DMS 273 (cell line): ENCODE results near the gene LRRN4CL.
A peak's percentile ranks its signal among the peaks of the same experiment; 100 is the strongest.
"Not testable (repeated sequence)": the region's sequence is repeated elsewhere in the genome, so short reads cannot be mapped to it uniquely, and the experiment has no call there.

ENCODE experiments used
- DNase-seq: peaks from one replicate; lab custom pipeline; 2025; ENCODE audit not compliant: unreplicated experiment; lab: John Stamatoyannopoulos, UW

Gene LRRN4CL

GRCh38 chr11:62677156-62677555 lies 12.2 kb downstream of the LRRN4CL start:
- peak; percentile 40 for DNase-seq

DNA sequence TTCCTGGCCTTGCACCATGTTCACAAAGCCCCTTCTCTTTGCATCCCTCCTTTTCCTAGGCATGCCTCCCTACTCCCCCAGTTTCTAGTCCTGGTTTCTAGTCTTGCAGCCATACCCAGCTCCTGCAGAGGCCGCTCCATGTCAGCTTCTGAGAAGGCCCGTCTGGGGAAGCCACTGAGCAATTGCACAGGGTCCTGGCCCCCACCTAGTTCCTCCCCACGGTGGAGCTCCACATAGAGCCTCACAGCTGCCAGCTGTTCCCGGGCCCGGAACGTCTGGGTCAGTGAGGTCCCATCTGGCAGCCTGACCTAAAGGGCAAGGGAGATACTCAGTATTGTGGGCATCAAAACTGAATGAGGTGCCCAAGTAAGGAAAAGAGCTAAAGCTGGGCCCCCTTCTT lies 12.6 kb downstream of the LRRN4CL start:
- DNase-seq, result peak; percentile 64

GRCh38 chr11:62675415-62675814 lies 13.9 kb downstream of the LRRN4CL start:
- not testable (repeated sequence) for DNase-seq

- no peak for DNase-seq
Observed at GRCh38 chr11:62673196-62673525, 16.2 kb downstream of the LRRN4CL start.

DNA sequence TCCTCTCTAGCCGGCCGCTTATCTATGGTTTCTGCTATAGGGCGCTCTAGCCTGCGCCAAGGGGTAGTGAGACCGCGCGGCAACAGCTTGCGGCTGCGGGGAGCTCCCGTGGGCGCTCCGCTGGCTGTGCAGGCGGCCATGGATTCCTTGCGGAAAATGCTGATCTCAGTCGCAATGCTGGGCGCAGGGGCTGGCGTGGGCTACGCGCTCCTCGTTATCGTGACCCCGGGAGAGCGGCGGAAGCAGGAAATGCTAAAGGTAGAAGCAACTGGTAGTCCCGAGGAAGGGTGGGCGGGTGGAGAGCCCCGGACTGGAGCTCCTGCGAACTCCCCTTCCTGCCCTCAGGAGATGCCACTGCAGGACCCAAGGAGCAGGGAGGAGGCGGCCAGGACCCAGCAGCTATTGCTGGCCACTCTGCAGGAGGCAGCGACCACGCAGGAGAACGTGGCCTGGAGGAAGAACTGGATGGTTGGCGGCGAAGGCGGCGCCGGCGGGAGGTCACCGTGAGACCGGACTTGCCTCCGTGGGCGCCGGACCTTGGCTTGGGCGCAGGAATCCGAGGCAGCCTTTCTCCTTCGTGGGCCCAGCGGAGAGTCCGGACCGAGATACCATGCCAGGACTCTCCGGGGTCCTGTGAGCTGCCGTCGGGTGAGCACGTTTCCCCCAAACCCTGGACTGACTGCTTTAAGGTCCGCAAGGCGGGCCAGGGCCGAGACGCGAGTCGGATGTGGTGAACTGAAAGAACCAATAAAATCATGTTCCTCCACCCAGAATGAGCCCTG lies 17.5 kb downstream of the LRRN4CL start, which contains the start of the genes LBHD1 and UQCC3:
Gene LBHD1, minus strand, starts transcription at position 660 of the 782 bp plus-strand sequence. CDS start 2,236 bp downstream, outside the sequence.
Gene UQCC3, plus strand, starts transcription at position 66 of the 782 bp plus-strand sequence. Its CDS starts 73 bp downstream, at position 139.
- DNase-seq, result peak; percentile 90

DNA sequence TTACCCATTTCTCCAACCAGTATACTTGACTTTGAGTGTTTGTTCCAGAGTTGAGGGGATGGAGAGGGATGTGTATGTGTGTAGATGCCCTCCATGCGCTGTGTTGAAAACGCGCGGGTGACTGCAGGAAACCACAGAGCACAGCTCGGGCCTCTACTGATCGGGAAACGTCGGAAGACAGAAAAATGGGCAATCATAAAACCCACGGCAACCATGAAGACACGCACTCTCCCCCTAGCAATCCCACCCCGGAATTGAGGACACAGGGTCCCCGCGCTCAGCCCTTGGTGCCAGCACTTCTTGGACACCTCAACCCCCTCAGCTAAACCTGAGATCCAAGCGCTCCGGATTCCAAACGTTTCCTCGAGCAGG lies 18.1 kb downstream of the LRRN4CL start:
- DNase-seq, result no peak

DNA sequence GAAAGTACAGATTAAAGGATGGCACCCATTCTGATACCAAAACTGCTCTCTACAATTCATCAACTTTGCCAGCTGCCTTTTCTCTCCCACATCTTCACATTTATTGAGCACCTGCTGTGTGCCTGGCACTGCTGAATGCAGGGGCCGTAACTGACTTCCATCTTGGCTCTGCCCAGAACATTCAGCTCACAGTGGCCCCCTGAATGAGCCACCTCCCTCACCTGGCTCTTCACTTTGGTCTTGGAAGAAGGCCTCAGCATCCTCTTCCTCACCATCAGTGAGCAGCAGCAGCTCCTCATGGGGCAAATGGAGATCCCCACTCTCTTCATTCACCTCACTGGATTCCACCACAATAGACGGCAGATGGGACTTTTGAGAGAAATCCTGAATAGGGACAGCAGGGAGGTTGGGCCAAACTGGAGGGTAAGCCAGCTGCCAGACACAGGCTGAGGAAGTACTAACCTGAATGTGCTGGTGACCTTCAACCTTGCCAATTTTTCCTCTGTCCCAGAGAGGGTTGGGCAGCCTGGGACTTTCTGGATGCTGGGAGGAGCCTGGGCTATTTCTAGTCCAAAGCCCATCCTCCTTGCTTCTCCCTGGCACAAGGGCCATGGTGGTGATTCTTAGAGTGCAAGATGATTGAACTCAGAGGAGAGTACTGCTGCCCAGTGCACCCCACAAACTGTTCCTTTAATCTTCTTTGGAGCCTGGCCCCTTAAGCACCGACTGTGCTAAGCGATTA lies 19.7 kb downstream of the LRRN4CL start:
- DNase-seq, result peak; percentile 88

GRCh38 chr11:62667460-62667859 lies 21.9 kb downstream of the LRRN4CL start:
- no peak for DNase-seq

- DNase-seq, result no peak
Observed at GRCh38 chr11:62666259-62666926, 22.9 kb downstream of the LRRN4CL start.

GRCh38 chr11:62665599-62666258 lies 23.6 kb downstream of the LRRN4CL start:
- DNase-seq, result peak; percentile 62

DNA sequence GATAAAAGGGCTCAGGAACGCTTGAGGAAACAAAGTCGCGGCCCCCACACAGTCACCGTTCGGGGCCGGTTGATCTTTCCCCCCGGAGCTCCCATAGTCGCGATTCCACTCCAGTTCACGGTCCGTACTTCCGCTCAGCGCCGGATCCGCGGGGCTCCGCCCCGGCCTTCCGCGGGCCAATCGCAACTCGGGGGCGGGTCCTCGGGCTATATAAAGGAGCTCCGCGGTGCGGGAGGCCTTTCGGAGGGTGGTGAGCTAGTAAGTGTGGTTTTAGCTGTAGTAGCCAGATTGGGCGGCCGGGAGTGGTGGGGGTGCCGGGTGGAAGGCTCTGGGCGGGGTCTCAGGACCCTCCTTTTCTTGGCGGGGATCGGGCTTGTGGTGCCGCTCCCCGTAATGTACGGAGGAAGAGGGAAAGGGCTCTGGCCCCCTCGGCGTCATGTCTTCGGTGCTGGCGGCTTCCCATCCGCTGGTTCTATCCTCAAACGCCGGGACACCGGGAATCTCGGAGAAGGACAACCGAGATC lies 24.2 kb downstream of the LRRN4CL start, which contains the start of the genes C11orf98 and CSKMT:
Gene C11orf98, minus strand, starts transcription at position 136 of the 524 bp plus-strand sequence. Its CDS starts 41 bp downstream, at position 95.
Gene CSKMT, plus strand, starts transcription at position 238 of the 524 bp plus-strand sequence. CDS start 568 bp downstream, outside the sequence.
- DNase-seq, result peak; percentile 95

DNA sequence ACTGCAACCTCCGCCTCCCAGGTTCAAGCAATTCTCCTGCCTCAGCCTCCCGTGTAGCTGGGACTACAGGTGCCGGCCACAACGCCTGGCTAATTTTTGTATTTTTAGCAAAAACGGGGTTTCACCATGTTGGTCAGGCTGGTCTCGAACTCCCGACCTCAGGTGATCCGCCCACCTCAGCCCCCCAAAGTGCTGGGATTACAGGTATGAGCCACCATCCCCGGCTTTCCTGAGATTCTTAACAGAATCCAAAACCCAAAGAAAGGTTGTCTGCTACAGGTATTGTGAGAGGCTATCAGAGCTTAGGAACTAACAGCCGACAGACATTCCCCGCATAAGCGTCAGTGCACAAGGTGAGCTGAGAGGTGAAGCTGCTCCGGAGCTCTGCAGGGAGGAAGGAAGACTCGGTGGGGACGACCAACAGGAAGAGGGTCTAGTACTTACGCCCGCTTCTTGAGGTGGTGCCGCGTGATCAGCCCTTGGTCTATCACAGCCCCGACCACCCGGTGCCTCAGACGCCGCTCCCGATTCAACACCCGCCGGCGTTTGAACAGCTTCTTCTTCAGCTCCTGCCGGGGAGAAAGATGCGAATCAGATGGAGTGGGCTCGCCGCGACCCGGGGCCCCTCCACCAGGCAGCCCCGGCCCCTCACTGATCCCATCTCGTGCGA lies 24.8 kb downstream of the LRRN4CL start:
- DNase-seq, result peak; percentile 80

DNA sequence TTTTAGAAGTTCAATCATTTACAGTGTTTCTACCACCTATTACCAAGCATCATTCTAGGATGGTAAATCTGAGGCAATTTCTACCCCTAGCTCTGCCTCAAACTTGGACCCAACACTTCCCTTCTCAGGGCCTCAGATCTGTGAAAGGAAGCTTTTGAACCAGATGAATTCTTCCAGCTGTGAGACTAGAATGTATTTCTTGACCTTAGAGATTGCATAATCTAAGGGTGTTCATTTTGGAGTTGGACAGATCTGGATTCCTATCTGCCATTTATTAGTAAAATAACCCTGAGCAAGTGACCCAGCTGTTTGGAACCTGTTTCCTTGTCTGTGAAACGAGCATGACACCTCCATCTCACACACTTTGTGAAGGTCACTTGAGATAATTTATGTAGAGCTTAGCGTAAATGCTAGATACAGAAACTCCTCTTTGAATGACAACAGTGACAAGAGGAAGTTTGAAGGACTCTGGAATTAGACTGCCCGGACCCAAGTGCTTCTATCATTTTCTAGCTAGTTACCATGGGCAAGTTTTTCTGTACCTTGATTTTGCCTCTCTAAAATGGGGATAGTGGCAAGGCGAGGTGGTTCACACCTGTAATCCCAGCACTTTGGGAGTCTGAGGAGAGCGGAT lies 32.4 kb downstream of the LRRN4CL start:
- DNase-seq, result no peak

GRCh38 chr11:62654297-62654696 lies 35.0 kb downstream of the LRRN4CL start:
- DNase-seq, result no peak

DNA sequence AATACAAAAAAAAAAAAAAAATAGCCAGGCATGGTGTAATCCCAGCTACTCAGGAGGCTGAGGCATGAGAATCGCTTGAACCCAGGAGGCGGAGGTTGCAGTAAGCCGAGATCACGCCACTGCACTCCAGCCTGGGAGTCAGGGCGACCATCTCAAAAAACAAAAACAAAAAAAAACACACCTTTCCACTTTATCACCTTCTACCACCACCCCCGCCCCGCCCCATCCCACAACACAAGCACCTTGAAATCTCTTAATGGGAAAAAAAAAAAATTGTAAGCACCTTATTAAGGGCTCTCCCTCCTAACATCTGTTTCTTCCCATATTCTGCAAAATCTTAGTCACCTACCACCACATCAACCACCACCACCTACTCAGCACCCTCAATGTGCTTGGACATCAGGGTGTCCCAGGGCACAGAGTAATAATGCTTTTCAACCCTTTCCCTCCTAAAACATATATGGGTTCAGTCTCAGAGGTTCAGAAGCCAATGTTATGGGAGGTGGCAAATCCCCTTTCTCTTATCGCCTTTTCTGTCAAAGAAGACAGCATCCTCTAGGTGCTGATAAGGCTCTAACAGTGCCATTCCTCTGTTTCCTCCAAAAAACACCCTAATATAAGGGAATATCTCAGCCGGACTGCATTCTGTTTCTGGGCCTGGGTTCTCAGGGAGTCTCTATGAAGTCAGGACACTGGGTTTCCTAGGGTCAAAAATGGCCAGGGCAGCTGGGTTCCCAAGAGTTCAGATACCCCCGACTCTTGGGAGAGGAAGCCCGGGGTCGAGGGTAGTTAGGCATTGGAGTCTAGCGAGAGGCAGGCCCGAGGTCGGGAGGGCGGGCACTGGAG lies 36.9 kb downstream of the LRRN4CL start:
- DNase-seq, result no peak

GRCh38 chr11:62650283-62650682 lies 39.0 kb downstream of the LRRN4CL start:
- DNase-seq, result not testable (repeated sequence)

DNA sequence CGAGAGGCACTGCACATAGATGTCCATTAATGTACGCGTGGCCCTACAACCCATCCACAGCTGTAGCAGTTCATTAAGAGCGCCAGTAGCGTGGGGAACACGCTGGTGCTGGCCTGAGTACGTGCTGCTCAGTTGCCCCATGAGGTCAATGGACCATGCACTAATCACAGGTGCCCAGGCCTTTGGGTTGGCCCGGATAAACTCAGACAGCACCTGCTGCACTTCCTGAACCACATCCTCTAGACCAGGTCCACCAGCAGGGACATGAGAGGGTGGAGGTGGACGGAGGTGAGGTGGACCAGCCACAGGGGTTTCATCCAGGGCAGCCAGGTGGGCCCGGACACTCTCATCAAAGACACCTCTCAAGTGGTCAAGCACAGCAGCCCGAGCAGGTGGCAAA lies 39.8 kb downstream of the LRRN4CL start:
- DNase-seq, result no peak

GRCh38 chr11:62648967-62649364 lies 40.4 kb downstream of the LRRN4CL start:
- DNase-seq, result no peak
